HUDEP-2 (cell line): ENCODE measurements around the gene EMSY.
"Not testable (repeated sequence)": the region's sequence is repeated elsewhere in the genome, so short reads cannot be mapped to it uniquely, and the experiment has no call there.

ENCODE experiments used
- DNase-seq, 76 experiments: peaks; one replicate each; lab custom pipeline; 2025; ENCODE audit not compliant: unreplicated experiment in 76 of 76; lab: John Stamatoyannopoulos, UW

EMSY gene

DNA sequence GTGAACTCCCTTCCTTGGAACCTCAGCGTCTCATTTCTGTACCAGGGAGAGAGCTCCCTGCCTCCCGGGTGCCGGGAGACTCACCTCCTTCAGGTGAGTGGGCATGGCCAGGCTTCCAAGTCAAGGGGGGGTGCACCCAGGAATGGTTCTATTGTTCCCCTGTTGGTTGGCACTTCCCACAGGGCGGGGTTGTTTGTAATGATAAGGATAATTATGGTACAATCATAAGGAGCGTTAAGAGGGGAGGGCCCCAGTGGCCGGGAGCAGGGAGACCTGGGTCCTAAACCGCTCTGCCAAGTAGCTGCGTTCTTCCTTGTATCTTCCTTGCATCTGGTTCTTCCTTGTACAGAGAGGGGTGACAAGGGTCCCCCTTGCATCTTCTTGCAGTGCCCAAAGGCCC is 146.6 kb downstream of the EMSY start:
- DNase-seq = no peak

DNA sequence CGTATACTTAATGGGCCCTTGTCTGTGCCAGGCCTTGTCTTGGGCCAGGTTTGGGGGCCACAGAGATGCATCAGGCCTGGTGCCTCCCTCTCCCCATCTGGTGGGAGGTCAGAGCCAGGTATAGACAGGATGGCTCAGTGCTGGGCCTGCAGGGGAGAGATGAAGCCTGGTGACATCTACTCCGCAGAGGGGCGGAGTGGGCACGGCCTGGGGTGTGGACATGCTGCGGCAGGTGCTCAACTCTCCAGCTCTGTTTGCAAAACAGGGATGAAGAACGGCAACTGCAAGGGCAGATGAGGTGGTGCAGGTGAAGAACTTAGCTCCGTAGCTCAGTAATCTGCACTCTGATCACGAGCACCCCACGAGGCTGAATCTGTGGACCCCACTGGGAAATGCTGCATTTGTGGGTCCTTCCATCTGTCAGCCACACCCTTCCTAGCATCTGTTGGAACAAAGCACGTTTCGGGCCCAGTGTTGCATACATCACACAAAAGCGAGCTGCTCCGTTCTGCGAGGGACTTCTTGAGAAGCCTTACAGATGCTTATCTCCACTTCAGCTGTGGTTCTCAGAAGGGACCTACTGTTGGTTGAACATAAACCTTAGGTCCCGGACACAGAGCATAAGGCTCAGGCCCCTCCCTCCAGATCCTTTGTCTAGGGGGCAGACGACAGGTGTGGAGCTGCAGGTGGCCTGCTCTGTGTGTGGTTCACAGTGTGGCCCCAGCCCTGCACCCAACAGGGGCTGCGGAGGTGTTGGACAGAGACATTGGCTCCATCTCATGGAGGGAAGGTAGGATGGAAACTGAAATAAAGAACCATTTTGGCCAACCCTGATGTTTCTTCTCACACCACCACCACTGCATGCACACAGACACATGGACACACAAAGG is 147.5 kb downstream of the EMSY start:
- no peak for DNase-seq

DNA sequence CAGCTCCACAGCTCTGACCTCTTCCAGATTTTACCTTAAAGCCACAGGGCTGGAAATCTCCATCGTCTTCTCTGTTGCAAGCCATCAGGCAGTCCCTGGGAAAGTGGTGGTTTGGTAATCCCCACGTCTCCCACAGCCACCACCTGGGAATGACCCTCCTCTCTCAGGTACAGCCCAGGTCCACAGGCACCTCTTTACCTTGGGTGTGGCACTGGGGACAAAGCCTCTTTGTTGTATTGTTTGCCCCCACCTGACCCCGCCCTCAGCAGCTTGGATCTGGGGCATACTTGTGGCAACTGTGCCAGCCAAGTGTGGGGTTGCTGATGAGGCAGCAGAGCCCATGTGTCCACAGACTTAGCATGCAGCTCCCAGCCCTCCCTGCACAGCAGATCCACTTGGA is 148.1 kb downstream of the EMSY start:
- no peak for DNase-seq

DNA sequence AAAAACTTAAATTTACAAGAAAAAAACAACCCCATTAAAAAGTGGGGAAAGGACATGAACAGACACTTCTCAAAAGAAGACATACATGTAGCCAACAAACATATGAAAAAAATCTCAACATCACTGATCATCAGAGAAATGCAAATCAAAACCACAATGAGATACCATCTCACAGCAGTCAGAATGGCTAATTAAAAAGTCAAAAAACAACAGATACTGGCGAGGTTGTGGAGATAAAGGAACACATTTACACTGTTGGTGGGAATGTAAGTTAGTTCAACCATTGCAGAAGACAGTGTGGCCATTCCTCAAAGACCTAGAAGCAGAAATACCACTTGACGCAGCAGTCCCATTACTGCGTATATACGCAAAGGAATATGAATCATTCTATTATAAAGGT is 150.3 kb downstream of the EMSY start:
- not testable (repeated sequence) for DNase-seq

DNA sequence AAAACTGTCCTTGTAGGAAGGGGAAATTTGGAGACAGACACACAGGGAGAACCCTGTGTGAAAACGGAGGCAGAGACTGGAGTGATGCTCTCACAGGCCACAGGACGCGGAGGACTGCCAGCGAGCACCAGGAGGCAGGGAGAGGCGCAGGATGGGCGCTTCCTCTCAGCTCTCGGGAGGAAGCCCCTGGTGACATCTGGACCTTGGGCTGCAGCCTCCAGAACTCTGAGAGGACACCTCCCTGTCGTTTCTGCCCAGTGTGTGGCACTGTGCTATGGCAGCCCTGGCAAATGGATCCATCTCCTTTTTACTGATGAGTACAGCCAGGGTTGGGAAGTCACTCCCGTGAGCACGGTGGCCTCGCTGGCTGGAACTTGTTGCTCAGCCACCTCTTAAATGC is 151.8 kb downstream of the EMSY start:
- DNase-seq = no peak

DNA sequence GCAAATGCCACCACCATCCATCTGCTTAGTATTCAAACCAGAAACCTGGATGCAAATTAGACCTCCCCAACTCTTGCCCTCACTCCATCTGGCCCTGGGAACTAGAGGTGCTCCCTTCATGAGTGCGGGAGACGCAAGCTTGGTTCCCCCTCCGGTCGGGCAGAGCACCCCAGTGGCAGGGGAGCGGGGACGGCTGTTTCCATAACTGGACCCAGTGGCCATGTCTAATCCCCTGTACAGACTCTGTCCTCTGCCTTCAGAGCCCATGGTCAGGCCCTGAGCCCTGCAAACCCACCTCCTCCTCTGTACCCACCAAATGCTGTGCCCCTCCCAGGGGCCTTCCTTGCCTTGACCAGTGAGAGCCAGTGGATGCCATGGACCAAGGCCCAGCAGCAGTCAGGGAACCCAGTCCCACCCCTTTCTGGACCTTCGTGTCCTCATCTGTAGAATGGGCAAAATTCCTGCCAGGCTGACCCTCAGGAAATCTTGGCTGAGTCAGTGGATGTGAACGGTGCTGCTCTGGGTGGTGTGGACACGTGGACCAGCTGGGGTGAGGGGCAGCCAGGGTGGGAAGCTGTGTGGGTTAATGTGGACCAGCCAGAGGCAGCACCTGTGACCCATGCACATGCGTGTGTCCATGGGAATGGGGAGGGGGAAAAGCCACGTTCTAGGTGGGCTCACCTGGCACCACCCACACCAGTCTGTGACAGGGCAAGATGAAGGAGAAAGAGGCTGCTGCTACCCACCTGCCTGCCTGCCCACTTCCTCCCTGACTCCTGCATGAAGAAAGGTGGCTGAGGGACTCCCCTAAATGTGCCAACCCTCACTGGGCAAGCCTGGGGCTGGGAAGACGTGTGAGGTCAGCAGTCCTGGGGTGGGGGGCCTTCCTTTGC is 153.0 kb downstream of the EMSY start:
- no peak for DNase-seq

DNA sequence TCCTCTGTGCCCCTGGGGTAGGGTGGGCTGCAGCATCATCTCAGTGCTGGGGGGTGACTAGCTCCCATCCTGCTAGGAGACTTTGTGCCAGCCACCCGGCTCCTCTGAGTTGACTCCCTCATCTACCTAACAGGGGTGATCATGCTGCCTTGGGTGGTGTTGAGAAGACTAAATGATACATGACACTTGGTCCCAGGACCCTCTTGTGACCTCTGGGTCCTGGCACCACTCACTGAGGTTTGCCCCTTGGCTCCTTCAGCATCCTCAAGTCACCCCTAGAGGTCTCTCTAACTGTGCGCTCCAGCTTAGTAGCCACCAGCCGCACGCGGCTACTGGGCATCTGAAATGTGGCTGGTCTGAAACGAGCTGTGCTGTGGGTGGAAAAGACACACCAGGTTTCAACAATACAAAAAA is 153.6 kb downstream of the EMSY start:
- DNase-seq = peak in 34 of 76 experiments; percentile 2 to 48 (median 20)

DNA sequence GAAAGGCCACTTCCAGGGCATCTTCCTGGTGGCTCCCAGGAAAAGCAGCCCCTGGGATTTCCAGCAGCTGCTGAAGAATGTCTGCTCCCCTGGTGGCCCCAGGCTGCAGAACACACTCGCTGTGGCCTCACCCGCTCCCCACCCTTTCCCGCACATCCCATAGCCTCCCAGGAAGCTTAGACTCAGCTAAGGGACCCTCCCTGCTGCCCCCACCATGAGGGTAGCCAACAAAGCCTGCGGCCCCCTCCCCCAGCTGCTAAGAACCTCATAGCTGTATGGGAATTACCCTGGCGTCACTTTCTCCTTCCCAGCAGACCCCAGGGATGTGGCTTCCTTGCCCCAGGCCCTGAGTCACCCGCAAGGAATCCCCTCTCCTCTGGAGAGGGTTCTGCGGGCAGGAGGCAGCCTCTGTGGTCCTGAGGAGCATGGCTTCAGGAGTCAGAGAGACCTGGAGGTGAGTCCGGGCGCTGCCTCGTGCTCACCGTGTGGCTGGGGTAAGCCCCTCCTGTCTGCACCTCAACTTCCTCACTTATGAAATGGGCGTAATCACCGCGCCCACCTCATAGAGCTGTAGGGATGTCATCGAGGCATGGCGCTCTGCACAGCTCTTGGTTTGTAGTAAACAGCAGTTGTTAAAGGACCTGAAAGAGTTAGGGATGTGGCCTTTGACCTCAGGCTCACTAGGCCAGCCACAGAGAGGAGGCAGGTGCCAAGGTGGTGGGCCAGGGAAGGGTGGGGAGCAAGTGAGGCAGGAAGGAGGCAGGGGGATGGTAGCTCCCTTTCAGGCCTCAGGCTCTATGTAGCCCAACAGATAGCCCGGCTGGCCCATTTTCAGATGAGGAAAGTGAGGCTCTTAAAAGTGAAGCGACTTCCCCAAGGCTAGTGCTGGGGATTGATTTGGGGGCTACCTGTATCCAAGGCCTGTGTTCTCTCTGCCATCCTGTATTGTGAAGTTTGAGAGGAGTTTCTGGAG is 154.5 kb downstream of the EMSY start:
- no peak for DNase-seq

DNA sequence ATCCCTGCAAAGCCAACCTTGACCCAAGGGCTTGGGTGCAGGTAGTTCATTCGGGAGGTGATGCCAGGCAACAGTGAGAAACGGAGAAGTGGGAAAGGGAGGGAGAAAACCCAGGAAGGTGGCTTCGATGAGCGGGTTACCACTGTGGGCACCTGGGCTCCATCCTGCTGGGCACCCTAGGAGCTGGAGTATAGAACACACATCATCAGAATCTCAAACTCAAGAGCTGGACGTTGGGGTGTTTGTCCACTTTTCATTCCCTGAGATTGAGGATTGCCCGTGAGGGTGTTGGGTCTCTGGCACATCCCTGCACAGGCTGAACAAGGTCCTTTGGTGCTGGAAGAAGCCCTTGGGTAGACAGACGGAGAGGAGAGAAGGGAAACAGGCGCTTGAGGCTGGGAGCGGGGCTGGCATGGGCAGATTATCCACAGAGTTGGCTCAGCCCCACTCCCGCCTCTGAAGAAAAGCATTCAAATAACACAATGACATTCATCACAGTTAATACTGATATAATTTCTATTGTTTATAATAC is 155.4 kb downstream of the EMSY start:
- DNase-seq = no peak

DNA sequence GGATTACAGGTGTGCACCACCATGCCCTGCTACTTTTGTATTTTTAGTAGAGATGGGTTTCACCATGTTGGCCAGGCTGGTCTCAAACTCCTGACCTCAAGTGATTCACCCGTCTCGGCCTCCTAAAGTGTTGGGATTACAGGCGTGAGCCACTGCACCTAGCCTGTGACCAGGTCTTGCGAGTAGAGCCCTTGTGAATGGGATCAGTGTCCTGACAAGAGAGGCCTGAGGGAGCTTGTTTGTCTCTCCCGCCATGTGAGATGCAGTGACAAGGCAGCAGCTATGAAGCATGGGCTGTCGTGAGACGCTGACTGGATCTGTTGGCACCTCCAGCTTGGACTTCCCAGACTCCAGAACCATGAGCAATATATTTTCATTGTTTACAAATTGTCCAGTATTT is 156.5 kb downstream of the EMSY start:
- no peak for DNase-seq

DNA sequence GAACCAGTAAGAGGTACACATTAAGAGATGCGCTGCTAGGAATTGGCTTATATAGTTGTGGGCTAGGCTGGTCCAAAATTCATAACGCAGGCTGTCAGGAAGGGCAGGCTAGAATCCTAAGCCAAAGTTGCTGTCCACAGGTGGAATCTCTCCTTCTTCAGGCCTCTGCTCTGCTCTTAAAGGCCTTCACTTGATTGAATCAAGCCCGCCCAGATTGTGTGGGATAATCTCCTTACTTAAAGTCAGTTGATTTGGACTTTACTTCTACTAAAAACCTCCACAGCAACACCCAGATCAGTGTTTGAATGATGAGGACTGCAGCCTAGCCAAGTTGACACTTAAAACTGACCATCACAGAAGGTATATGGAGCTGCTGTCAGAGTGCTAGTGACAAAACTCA is 156.9 kb downstream of the EMSY start:
- DNase-seq = no peak

DNA sequence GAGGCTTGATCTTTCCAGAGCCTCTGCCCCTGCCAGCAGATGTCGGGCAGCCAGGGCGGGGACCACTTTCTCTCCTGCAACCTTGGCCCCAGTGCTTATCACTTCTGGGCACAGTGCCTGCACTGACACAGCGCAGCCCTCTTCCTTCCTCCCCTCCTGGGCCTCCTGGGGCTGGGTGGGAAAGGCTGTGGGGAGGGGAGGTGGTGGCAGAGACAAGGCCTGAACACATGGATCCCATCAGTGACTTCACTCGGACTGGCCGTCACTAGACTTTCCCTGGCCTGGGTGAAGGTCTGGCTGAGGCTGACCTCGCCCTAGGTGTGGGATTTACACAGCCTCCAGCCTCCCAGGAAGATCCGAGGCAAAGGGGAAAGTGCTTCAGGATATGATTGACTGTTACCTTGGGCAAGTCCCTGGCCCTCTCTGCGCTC is 157.6 kb downstream of the EMSY start:
- peak in 71 of 76 experiments; percentile 10 to 83 (median 62) for DNase-seq
